GM13977 (cell line): ENCODE data around the gene CCNT1.
"Not testable (repeated sequence)": the region's sequence is repeated elsewhere in the genome, so short reads cannot be mapped to it uniquely, and the experiment has no call there.

Experiments
- DNase-seq: peaks from one replicate; pipeline ENCODE4 v3.0.0; 2012; ENCODE audit warnings: low spot score
- in situ Hi-C: fragments of 300-500 bp; cut with MboI; formaldehyde crosslinking; loops from one replicate; pipeline ENCODE4 v1.12.0; 2022; ENCODE audit warnings: low sequenced_read_pairs, low pct_unique_long_range_greater_than_20kb, mixed read lengths, inconsistent platforms; ENCODE audit not compliant: unreplicated experiment
- TF ChIP-seq, protein P1 (sequence below): IDR thresholded peaks from 2 replicates; pipeline ENCODE4 v1.5.1; 2012; ENCODE audit warnings: mild to moderate bottlenecking, control low read depth; ENCODE audit not compliant: insufficient read depth; ENCODE audit errors: extremely low read depth, missing control alignments

CCNT1 gene

DNA sequence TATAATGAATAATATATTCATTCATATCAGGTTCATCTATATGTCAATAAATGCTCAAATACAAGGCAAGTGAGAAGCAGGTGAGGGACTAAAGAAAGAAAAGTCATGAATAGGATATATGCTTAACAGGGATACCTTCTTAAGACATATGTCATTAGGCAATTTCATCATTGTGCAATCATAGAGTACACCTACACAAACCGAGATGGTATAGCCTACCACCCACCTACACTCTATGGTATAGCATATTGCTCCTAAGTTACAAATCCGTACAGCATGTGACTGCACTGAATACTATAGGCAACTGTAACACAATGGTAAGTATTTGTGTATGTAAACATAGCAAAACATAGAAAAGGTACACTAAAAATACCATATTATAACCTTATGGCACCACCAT lies 73.5 kb downstream of the CCNT1 start:
- TF ChIP-seq, protein P1, sequence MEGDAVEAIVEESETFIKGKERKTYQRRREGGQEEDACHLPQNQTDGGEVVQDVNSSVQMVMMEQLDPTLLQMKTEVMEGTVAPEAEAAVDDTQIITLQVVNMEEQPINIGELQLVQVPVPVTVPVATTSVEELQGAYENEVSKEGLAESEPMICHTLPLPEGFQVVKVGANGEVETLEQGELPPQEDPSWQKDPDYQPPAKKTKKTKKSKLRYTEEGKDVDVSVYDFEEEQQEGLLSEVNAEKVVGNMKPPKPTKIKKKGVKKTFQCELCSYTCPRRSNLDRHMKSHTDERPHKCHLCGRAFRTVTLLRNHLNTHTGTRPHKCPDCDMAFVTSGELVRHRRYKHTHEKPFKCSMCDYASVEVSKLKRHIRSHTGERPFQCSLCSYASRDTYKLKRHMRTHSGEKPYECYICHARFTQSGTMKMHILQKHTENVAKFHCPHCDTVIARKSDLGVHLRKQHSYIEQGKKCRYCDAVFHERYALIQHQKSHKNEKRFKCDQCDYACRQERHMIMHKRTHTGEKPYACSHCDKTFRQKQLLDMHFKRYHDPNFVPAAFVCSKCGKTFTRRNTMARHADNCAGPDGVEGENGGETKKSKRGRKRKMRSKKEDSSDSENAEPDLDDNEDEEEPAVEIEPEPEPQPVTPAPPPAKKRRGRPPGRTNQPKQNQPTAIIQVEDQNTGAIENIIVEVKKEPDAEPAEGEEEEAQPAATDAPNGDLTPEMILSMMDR: no peak
- in situ Hi-C loops: no loop called here
- DNase-seq: no peak

DNA sequence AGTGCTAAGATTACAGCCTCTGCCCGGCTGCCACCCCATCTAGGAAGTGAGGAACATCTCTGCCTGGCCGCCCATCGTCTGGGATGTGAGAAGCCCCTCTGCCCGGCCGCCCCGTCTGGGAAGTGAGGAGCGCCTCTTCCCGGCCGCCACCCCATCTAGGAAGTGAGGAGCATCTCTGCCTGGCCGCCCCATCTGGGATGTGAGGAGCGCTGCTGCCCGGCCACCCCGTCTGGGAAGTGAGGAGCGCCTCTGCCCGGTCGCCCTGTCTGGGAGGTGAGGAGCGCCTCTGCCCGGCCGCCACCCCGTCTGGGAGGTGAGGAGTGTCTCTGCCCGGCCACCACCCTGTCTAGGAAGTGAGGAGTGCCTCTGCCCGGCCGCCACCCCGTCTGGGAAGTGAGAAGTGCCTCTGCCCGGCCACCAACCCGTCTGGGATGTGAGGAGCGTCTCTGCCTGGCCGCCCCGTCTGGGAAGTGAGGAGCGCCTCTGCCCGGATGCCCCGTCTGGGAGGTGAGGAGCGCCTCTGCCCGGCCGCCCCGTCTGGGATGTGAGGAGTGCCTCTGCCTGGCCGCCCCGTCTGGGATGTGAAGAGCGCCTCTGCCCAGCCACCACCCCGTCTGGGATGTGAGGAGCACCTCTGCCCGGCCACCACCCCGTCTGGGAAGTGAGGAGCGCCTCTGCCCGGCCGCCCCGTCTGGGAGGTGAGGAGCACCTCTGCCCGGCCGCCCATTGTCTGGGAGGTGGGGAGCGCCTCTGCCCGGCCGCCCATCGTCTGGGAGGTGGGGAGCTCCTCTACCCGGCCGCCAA lies 74.6 kb downstream of the CCNT1 start:
- in situ Hi-C loops, DNase-seq: not testable (repeated sequence)

DNA sequence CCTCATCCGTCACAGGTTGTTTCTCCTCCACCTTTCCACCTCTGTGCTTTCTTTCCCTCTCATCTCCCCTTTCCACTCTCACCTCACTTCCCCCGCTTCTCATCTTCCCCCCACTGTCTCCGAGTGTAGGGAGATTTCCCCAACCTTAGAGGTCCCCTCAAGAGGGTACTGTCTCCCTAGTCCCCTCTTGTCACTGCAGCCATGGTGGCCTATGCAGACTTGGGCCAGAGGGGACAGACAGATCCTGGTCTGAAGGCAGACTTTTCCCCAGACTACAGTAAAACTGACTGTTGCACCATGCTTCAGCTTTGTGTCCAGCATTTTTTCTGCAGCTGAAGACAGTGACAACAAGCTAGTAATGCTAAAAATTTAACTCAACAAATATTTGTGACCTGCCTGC lies 75.7 kb downstream of the CCNT1 start:
- no peak for DNase-seq
- in situ Hi-C loops: no loop called here
- TF ChIP-seq, protein P1: no peak

DNA sequence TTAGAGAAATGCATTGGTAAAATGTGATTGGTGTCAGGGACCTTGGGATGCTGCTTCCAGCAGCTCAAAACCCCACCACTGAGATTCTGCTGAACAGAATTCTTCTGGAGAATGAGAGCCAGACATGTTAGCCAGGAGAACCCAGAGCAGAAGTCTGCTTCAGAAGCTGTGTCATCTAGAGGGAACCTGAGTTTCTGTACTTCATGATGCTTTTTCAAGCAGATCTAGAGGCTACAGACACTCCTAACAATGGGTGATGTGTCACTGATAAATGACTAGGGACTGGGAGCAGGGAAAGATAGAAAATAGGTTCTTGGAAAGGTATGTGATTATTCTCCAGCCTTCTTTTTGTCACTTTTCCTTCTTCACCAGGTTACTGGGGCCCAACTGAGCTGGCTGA lies 76.1 kb downstream of the CCNT1 start:
- TF ChIP-seq, protein P1: no peak
- DNase-seq: no peak
- in situ Hi-C loops: no loop called here
